Loucy (cell line): ENCODE results near the gene CSF1R.

Source experiments
- H2AFZ ChIP-seq: fragments of 200-600 bp; sonication (generic); 2 replicates; pipeline ENCODE4 v1.6.0; 2016; ENCODE audit warnings: antibody characterized with exemption, mild to moderate bottlenecking, low read length, moderate library complexity
- H3F3A ChIP-seq: fragments of 200-600 bp; 2 replicates; pipeline ENCODE4 v1.6.0; 2016; ENCODE audit warnings: antibody characterized with exemption, low read depth, mild to moderate bottlenecking
- H3K27me3 ChIP-seq: fragments of 200-600 bp; sonication (generic); 2 replicates; pipeline ENCODE4 v1.6.1; 2014; ENCODE audit warnings: low read length, mild to moderate bottlenecking; ENCODE audit not compliant: insufficient read depth, poor library complexity, severe bottlenecking
- H3K36me3 ChIP-seq: fragments of 200-600 bp; sonication (generic); 2 replicates; pipeline ENCODE4 v1.6.1; 2016; ENCODE audit warnings: low read length; ENCODE audit not compliant: insufficient read depth
- H3K4me1 ChIP-seq: fragments of 200-600 bp; sonication (generic); 2 replicates; pipeline ENCODE4 v1.5.1; 2014; ENCODE audit warnings: low read length, mild to moderate bottlenecking; ENCODE audit not compliant: insufficient read depth, poor library complexity, severe bottlenecking
- H3K4me2 ChIP-seq: fragments of 200-600 bp; sonication (generic); 2 replicates; pipeline ENCODE4 v1.6.0; 2014; ENCODE audit warnings: antibody characterized with exemption, low read length, low read depth, mild to moderate bottlenecking; ENCODE audit not compliant: poor library complexity, severe bottlenecking
- H3K4me3 ChIP-seq: fragments of 200-600 bp; sonication (generic); 2 replicates; pipeline ENCODE4 v1.5.1; 2014; ENCODE audit warnings: low read length, mild to moderate bottlenecking, mixed read lengths; ENCODE audit not compliant: poor library complexity, severe bottlenecking
- H3K79me2 ChIP-seq: fragments of 200-600 bp; sonication (generic); 2 replicates; pipeline ENCODE4 v1.6.1; 2014; ENCODE audit warnings: low read length; ENCODE audit not compliant: insufficient read depth
- H3K9ac ChIP-seq: fragments of 200-600 bp; sonication (generic); 2 replicates; pipeline ENCODE4 v1.6.0; 2014; ENCODE audit warnings: mild to moderate bottlenecking, low read depth, low read length, moderate library complexity; ENCODE audit not compliant: poor library complexity, severe bottlenecking
- H3K9me2 ChIP-seq: fragments of 200-600 bp; sonication (generic); replicated peaks from 2 replicates; pipeline ENCODE4 v1.6.1; 2016; ENCODE audit warnings: low read depth, low read length, mixed read lengths
- H3K9me3 ChIP-seq: fragments of 200-600 bp; sonication (generic); 2 replicates; pipeline ENCODE4 v1.6.1; 2014; ENCODE audit warnings: mild to moderate bottlenecking, antibody characterized with exemption, low read length, low read depth; ENCODE audit not compliant: insufficient read depth
- H4K20me1 ChIP-seq: fragments of 200-600 bp; sonication (generic); 2 replicates; pipeline ENCODE4 v1.6.0; 2014; ENCODE audit warnings: antibody characterized with exemption, low read length, mild to moderate bottlenecking; ENCODE audit not compliant: insufficient read depth, poor library complexity, severe bottlenecking
- EZH2phosphoT487 ChIP-seq: fragments of 200-600 bp; IDR thresholded peaks from 2 replicates; pipeline ENCODE4 v1.6.1; 2018; ENCODE audit warnings: antibody characterized with exemption, mild to moderate bottlenecking, moderate library complexity, borderline replicate concordance
- TF ChIP-seq, protein P1 (sequence below): fragments of 200-600 bp; sonication (generic); conservative IDR thresholded peaks from 2 replicates; pipeline ENCODE4 v1.5.1; 2014; ENCODE audit warnings: mild to moderate bottlenecking, antibody characterized with exemption, low read length

The CSF1R gene

GRCh38 chr5:150056075-150056443 lies 30.3 kb downstream of the CSF1R start:
- Histone ChIP-seq H3K36me3 (peaks cover 35% of the 10 kb centered on the region), H4K20me1 (no peaks in the 10 kb centered on the region)

GRCh38 chr5:150055326-150056074 lies 30.9 kb downstream of the CSF1R start:
- Histone ChIP-seq H3K4me2 (no peak overlapping the region), H3K9me3 (no peaks in the 10 kb centered on the region), H3K36me3 (peaks cover 41% of the 10 kb centered on the region), H3K9ac (no peak overlapping the region), H2AFZ (no peak overlapping the region), H3K4me3 (no peak overlapping the region), H3K4me1 (peaks cover 12% of the 10 kb centered on the region), H3F3A (no peaks in the 10 kb centered on the region), H3K79me2 (no peaks in the 10 kb centered on the region), H3K27me3 (no peaks in the 10 kb centered on the region), H4K20me1 (no peaks in the 10 kb centered on the region), H3K9me2 (no peaks in the 10 kb centered on the region)
- TF ChIP-seq, protein P1, sequence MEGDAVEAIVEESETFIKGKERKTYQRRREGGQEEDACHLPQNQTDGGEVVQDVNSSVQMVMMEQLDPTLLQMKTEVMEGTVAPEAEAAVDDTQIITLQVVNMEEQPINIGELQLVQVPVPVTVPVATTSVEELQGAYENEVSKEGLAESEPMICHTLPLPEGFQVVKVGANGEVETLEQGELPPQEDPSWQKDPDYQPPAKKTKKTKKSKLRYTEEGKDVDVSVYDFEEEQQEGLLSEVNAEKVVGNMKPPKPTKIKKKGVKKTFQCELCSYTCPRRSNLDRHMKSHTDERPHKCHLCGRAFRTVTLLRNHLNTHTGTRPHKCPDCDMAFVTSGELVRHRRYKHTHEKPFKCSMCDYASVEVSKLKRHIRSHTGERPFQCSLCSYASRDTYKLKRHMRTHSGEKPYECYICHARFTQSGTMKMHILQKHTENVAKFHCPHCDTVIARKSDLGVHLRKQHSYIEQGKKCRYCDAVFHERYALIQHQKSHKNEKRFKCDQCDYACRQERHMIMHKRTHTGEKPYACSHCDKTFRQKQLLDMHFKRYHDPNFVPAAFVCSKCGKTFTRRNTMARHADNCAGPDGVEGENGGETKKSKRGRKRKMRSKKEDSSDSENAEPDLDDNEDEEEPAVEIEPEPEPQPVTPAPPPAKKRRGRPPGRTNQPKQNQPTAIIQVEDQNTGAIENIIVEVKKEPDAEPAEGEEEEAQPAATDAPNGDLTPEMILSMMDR, result no peak
- TF ChIP-seq EZH2phosphoT487, result no peak

More at GRCh38 chr5:150056075-150056443, 30.3 kb downstream of the CSF1R start:
- Histone ChIP-seq H3F3A (no peaks in the 10 kb centered on the region), H2AFZ (no peak overlapping the region), H3K9ac (no peak overlapping the region), H3K79me2 (no peaks in the 10 kb centered on the region), H3K4me2 (no peak overlapping the region), H3K4me3 (no peak overlapping the region), H3K9me3 (no peaks in the 10 kb centered on the region), H3K27me3 (no peaks in the 10 kb centered on the region), H3K4me1 (peaks cover 12% of the 10 kb centered on the region), H3K9me2 (no peaks in the 10 kb centered on the region)
- TF ChIP-seq EZH2phosphoT487, result no peak
- TF ChIP-seq, protein P1, result no peak

GRCh38 chr5:150054569-150054968 lies 31.8 kb downstream of the CSF1R start:
- Histone ChIP-seq H3K79me2 (no peaks in the 10 kb centered on the region), H3K36me3 (peaks cover 50% of the 10 kb centered on the region), H2AFZ (no peak overlapping the region), H3K9ac (no peak overlapping the region), H3K4me2 (no peak overlapping the region), H3K9me2 (no peaks in the 10 kb centered on the region), H3K4me3 (no peak overlapping the region), H3F3A (no peaks in the 10 kb centered on the region), H4K20me1 (no peaks in the 10 kb centered on the region), H3K9me3 (no peaks in the 10 kb centered on the region), H3K27me3 (no peaks in the 10 kb centered on the region), H3K4me1 (peaks cover 12% of the 10 kb centered on the region)
- no peak for TF ChIP-seq EZH2phosphoT487
- TF ChIP-seq, protein P1, result no peak
